HG02759 (cell line): ENCODE results near the gene PRSS57.

Experiments used
- ATAC-seq: cut with Tn5 transposase; IDR thresholded peaks from one replicate; pipeline ENCODE4 v1.9.1; 2021; ENCODE audit warnings: mild to moderate bottlenecking, moderate library complexity; ENCODE audit not compliant: unreplicated experiment

Gene PRSS57

DNA sequence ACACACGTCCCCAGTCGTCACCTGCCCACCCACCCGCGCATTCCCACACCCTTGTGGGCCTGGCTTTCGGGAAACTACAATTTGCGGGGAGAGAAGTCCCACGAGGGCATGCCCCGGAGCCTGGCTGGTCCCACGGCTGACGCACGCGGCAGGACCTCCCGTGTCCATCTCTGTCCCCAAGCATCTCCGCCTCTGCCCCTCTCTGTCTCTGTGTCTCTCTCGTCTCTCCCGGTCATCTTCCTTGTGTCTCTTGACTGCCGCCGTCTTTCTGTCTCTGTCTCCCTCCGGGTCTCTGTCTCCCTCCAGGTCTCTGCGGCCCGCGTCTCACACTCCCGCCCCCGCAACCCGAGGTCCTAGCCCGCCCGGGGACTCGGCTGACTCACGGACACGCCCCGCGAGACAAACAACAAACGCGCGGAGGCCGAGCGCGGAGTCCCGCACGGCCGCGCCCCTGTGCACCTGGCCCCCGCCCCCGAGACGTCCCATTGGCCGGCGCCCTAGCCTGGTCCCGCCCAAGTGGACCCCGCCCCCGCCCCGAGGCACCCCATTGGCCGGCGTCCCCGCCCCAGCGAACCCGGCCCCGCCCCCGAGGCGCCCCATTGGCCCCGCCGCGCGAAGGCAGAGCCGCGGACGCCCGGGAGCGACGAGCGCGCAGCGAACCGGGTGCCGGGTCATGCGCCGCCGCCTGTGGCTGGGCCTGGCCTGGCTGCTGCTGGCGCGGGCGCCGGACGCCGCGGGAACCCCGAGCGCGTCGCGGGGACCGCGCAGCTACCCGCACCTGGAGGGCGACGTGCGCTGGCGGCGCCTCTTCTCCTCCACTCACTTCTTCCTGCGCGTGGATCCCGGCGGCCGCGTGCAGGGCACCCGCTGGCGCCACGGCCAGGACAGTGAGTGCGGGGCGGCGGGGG, 55.7 kb downstream of the PRSS57 start, which contains the start of gene FGF22:
Gene FGF22 (plus strand): TSS at position 627 of the 908 bp plus-strand sequence. CDS start 47 bp downstream, at position 674.
- ATAC-seq: peak; percentile 68

DNA sequence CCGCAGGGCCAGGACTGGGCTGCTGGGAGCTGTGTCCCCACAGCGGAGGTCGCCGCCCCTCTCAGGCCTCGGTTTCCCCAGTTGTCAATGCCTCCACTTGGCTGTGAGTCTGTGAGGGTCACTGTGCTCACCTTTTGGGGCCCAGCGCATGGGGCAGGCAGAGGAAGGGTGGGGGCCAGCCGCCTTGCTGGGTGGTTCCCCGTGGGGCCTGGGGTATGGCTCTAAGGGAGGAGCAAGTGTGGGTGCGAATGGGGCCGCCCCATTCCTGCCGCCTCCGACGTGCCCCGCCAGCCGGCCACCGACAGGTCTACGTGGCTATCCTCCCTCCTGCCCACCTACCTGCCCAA, 56.4 kb downstream of the PRSS57 start:
- no peak for ATAC-seq
